Fibroblast of lung (primary cell): Measurements from ENCODE around the gene GLIPR1.
"Not testable (repeated sequence)": the region's sequence is repeated elsewhere in the genome, so short reads cannot be mapped to it uniquely, and the experiment has no call there.

Experiments used
- EZH2 ChIP-seq: IDR thresholded peaks from 2 replicates; pipeline ENCODE4 v1.5.1; 2012; ENCODE audit warnings: low read length, control low read depth, mild to moderate bottlenecking; ENCODE audit errors: missing control alignments
- TF ChIP-seq, protein P1 (sequence below), 2 donors: IDR thresholded peaks in 1 of 2; conservative IDR thresholded peaks in 1 of 2; 1 replicate in 1 of 2; 2 replicates in 1 of 2; pipeline ENCODE4 v1.5.1; 2011 to 2012; ENCODE audit warnings: low read length in 2 of 2, control low read depth in 1 of 2, inconsistent platforms in 1 of 2, low read depth in 1 of 2, mild to moderate bottlenecking in 1 of 2

DNA sequence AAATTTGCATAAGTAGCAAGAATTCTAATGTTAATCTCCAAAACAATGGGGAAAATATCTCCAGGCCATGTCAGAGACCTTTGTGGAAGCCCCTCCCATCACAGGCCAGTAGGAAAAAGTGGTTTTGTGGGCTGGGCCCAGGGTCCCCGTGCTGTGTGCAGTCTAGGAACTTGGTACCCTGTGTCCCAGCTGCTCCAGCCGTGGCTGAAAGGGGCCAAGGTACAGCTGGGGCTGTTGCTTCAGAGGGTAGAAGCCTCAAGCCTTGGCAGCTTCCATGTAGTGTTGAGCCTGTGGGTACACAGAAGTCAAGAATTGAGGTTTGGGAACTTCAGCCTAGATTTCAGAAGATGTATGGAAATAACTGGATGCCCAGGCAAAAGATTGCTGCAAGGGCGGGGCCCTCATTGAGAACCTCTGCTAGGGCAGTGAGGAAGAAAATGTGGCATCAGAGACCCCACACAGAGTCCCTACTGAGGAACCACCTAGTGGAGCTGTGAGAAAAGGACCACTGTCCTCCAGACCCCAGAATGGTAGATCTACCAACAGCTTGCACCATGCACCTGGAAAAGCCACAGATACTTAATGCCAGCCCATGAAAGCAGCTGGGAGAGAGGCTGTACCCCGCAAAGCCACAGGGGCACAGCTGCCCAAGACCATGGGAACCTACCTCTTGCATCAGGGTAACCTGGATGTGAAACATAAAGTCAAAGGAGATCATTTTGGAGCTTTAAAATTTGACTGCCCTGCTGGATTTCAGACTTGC is 38.7 kb upstream of the GLIPR1 start:
- TF ChIP-seq EZH2 = not testable (repeated sequence)
- TF ChIP-seq, protein P1, sequence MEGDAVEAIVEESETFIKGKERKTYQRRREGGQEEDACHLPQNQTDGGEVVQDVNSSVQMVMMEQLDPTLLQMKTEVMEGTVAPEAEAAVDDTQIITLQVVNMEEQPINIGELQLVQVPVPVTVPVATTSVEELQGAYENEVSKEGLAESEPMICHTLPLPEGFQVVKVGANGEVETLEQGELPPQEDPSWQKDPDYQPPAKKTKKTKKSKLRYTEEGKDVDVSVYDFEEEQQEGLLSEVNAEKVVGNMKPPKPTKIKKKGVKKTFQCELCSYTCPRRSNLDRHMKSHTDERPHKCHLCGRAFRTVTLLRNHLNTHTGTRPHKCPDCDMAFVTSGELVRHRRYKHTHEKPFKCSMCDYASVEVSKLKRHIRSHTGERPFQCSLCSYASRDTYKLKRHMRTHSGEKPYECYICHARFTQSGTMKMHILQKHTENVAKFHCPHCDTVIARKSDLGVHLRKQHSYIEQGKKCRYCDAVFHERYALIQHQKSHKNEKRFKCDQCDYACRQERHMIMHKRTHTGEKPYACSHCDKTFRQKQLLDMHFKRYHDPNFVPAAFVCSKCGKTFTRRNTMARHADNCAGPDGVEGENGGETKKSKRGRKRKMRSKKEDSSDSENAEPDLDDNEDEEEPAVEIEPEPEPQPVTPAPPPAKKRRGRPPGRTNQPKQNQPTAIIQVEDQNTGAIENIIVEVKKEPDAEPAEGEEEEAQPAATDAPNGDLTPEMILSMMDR (conservative IDR thresholded peaks at IDR 0.05 in 1 of 2, IDR thresholded peaks at IDR 0.05 in 1 of 2; ENCODE audit: low read depth in 1 of 2, low read length in 2 of 2) = not testable (repeated sequence)
